Measurements from ENCODE around the gene MIEN1. TPM values are rescaled to one million over a fixed set of nuclear protein-coding genes. Genes with fewer than 3 reads are reported as not detected.
"Not testable (repeated sequence)": the region's sequence is repeated elsewhere in the genome, so short reads cannot be mapped to it uniquely, and the experiment has no call there.

Gene MIEN1
- total RNA-seq, 1 experiment from 2014 or later, result 28.0 TPM

DNA sequence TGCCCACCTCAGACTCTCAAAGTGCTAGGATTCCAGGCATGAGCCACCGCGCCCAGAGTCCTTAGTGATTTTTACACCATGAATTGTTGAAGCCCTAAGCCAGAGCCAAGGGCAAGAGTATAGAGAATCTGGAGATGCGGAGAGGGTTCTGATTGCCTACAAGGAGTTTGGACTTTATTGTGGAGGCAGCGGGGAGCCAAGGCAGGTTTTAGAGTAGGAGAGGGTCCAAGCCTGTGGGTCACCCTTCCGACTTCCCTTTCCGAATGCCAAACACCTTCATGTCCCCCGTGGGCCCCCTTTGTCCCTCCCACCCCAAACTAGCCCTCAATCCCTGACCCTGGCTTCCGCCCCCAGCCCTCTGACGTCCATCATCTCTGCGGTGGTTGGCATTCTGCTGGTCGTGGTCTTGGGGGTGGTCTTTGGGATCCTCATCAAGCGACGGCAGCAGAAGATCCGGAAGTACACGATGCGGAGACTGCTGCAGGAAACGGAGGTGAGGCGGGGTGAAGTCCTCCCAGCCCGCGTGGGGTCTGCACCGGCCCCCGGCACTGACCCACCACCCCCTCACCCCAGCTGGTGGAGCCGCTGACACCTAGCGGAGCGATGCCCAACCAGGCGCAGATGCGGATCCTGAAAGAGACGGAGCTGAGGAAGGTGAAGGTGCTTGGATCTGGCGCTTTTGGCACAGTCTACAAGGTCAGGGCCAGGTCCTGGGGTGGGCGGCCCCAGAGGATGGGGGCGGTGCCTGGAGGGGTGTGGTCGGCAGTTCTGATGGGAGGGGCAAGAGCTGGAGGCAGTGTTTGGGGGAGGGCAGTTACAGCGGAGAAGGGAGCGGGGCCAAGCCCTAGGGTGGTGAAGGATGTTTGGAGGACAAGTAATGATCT, 7.1 kb downstream of the MIEN1 start:
- no peak for DNase-seq (ENCODE audit: low spot score)
- in situ Hi-C loops (cut with HindIII; ENCODE audit: low sequenced_read_pairs), result no loop called here

DNA sequence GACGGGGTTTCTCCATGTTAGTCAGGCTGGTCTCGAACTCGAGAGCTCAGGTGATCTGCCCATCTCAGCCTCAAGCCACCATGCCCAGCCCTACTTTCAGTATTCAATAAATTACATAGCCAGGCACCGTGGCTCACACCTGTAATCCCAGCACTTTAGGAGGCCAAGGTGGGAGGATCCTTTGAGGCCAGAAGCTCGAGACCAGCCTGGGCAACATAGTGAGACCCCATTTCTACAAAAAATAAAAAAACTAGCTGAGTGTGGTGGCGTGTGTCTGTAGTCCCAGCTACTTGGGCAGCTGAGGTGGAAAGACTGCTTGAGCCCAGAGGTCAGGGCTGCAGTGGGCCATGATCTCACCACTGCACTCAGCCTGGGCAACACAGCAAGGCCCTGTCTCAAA, 8.2 kb downstream of the MIEN1 start:
- no peak for DNase-seq (ENCODE audit: low spot score)
- in situ Hi-C loops (cut with HindIII; ENCODE audit: low sequenced_read_pairs), result no loop called here

DNA sequence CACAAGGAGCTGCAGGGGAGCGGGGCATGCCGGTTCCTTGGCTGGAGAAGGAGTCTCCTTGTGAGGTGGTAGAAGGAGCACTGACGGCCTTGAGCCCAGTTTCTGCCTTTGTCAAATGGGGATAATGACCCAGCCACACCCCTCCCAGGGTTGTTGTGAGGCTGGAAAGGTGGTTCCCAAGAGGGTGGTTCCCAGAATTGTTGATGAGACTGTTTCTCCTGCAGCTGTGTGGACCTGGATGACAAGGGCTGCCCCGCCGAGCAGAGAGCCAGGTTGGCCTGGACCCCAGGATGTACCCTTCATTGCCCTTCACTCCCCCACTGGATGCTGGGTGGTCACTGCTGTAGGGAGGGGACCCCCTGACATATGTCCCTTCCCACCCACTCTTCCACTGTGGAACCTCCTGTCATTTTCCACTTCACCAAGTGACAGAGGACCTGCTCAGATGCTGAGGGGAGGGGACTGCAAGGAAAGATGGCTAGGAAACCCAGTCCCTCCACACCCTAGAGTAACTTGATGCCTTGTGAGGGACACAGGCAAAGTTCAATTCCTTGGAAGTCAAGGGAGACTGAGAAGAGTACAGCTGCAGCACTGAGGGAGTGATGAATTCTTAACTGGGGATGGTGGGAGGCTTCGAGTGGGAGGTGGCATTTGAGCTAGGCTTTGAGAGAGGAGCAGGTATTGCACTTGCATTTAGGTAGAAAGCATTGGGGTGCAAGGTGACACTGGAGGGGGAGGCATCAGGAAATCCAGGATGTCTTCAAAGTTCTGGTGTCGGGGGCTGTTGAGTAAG, 10.6 kb downstream of the MIEN1 start:
- DNase-seq (ENCODE audit: low spot score), result no peak
- in situ Hi-C loops (cut with HindIII; ENCODE audit: low sequenced_read_pairs), result no loop called here

DNA sequence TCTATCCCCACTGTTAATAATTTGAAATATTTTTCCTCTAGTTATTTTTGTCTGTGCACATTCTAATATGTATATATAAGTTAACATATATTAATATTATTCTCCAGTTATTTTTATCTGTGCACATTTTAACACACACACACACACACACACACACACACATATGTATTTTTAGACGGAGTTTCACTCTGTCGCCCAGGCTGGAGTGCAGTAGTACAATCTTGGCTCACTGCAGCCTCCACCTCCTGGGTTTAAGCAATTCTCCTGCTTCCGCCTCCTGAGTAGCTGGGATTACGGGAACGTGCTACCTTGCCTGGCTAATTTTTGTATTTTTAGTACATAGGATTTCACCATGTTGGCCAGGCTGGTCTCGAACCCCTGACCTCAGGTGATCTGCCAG, 12.7 kb downstream of the MIEN1 start:
- in situ Hi-C loops (cut with HindIII; ENCODE audit: low sequenced_read_pairs), result no loop called here
- no peak for DNase-seq (ENCODE audit: low spot score)

DNA sequence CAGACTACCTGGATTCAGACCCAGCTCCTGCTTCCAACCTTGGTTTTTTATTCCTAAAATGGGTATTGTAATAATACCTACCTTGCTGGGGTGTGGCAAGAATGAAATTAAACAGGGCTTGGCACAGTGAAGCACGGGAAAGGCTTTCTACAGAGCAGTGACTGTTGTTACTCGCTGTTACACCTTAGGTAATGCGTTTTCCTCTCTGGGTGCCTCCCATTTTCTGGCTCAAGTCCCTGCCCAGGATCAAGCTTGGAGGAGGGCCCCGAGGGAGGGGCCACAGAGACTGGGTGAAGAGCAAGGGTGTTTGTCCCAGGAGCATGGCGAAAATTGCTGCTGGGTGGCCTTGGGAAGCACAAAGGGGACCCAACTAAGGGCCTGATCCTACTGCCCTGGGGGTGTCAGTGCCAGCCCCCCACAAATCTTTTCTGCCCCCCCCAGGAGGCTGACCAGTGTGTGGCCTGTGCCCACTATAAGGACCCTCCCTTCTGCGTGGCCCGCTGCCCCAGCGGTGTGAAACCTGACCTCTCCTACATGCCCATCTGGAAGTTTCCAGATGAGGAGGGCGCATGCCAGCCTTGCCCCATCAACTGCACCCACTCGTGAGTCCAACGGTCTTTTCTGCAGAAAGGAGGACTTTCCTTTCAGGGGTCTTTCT, 13.3 kb downstream of the MIEN1 start:
- in situ Hi-C loops (cut with HindIII; ENCODE audit: low sequenced_read_pairs), result no loop called here
- no peak for DNase-seq (ENCODE audit: low spot score)

DNA sequence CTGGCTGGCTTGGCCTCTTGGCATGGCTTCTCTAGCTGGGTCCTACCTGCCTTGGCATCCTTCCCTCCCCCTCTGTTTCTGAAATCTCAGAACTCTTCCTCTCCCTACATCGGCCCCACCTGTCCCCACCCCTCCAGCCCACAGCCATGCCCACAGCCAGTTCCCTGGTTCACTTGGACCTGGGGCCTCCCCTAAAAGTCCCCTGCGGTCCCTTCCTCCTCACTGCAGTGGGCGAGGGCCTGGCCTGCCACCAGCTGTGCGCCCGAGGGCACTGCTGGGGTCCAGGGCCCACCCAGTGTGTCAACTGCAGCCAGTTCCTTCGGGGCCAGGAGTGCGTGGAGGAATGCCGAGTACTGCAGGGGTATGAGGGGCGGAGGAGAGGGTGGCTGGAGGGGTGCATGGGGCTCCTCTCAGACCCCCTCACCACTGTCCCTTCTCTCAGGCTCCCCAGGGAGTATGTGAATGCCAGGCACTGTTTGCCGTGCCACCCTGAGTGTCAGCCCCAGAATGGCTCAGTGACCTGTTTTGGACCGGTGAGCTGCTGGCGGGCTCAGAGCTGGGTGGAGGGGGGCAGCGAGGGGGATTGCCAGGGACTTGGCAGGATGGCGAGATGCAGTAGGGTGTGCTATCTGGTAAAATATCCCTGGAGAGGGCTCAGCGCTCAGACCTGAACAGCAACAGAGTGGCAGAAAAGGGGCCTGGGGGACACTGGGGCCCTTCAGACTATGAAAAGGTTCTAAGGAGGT, 14.1 kb downstream of the MIEN1 start:
- in situ Hi-C loops (cut with HindIII; ENCODE audit: low sequenced_read_pairs), result no loop called here

DNA sequence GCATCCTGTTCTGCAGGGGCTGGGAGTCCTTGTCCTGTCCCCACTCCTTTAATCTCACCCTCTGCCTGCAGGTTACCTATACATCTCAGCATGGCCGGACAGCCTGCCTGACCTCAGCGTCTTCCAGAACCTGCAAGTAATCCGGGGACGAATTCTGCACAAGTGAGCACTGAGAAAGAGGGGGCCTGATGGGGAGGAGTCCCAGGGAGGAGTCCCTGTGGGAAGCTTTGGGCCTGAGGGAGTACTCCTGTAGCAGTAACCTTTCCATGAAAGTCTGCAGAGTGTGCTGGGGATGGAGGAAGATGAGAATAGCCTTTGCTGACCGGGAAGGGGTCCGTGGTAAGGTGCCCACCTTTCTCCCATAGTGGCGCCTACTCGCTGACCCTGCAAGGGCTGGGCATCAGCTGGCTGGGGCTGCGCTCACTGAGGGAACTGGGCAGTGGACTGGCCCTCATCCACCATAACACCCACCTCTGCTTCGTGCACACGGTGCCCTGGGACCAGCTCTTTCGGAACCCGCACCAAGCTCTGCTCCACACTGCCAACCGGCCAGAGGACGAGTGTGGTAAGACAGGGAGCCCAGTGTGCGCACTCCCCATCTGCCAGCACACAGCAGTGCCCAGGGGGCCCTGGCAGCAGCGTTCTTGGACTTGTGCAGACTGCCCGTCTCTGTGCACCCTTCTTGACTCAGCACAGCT, 14.8 kb downstream of the MIEN1 start:
- no peak for DNase-seq (ENCODE audit: low spot score)
- in situ Hi-C loops (cut with HindIII; ENCODE audit: low sequenced_read_pairs), result no loop called here

More for the DNA sequence above, 14.1 kb downstream of the MIEN1 start:
- DNase-seq (ENCODE audit: low spot score), result no peak

DNA sequence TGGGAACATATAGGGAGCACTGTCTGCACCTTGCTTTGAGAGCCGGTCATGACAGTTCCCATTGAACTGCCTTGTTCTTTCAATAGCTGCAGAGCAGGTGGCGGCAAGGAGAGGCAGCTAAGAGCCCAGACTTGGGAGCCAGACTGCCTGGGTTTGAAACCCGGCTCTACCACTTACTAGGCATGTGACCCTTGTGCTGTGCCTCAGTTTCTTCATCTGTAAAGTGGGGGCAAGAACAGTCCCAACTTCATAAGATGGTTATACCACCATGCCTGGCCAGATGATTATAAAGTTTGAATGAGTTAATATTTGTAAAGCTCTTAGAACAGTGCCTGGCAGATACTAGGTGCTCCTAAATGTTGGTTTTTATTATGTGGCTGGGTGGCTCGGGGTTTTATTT, 16.1 kb downstream of the MIEN1 start:
- in situ Hi-C loops (cut with HindIII; ENCODE audit: low sequenced_read_pairs), result no loop called here
- DNase-seq (ENCODE audit: low spot score), result no peak

DNA sequence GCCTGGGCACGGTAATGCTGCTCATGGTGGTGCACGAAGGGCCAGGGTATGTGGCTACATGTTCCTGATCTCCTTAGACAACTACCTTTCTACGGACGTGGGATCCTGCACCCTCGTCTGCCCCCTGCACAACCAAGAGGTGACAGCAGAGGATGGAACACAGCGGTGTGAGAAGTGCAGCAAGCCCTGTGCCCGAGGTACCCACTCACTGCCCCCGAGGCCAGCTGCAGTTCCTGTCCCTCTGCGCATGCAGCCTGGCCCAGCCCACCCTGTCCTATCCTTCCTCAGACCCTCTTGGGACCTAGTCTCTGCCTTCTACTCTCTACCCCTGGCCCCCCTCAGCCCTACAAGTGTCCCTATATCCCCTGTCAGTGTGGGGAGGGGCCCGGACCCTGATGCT, 18.5 kb downstream of the MIEN1 start:
- no peak for DNase-seq (ENCODE audit: low spot score)
- in situ Hi-C loops (cut with HindIII; ENCODE audit: low sequenced_read_pairs), result no loop called here

DNA sequence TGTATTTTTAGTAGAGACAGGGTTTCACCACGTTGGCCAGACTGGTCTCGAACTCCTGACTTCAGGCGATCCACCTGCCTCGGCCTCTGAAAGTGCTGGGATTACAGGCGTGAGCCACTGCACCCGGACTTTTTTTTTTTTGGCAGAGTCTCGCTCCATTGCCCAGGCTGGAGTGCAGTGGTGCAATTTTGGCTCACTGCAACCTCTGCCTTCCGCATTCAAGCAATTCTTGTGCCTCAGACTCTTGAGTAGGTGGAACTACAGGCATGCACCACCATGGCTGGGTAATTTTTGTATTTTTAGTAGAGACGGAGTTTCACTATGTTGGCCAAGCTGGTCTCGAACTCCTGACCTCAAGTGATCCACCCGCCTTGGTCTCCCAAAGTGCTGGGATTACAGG, 19.3 kb downstream of the MIEN1 start:
- in situ Hi-C loops (cut with HindIII; ENCODE audit: low sequenced_read_pairs); DNase-seq (ENCODE audit: low spot score): not testable (repeated sequence)

DNA sequence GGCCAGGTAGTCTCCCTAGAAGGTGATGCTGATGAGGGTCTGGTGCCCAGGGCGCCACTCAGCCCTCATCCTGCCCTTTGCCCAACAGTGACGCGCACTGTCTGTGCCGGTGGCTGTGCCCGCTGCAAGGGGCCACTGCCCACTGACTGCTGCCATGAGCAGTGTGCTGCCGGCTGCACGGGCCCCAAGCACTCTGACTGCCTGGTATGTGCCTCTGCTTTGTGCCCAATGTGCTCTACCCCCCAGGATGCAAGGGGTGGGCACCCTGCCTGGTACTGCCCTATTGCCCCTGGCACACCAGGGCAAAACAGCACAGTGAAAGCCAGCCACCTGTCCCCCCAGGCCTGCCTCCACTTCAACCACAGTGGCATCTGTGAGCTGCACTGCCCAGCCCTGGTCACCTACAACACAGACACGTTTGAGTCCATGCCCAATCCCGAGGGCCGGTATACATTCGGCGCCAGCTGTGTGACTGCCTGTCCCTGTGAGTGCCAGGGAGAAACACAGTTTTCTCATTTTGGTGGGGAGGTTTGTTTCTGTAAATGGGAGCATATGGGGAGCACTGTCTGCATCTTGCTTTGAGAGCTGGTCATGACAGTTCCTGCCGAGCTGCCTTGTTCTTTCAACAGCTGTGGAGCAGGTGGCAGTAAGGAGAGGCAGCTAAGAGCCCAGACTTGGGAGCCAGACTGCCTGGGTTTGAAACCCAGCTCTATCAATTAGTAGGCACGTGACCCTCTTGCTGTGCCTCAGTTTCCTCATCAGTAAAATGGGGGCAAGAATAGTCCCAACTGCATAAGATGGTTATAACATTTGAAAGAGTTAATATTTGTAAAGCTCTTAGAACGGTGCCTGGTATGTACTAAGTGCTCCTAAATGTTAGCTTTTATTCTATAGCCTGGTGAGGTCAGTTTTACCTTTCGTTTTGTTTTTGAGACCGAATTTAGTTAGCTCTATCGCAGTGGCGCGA, 20.1 kb downstream of the MIEN1 start:
- in situ Hi-C loops (cut with HindIII; ENCODE audit: low sequenced_read_pairs), result no loop called here
- no peak for DNase-seq (ENCODE audit: low spot score)

DNA sequence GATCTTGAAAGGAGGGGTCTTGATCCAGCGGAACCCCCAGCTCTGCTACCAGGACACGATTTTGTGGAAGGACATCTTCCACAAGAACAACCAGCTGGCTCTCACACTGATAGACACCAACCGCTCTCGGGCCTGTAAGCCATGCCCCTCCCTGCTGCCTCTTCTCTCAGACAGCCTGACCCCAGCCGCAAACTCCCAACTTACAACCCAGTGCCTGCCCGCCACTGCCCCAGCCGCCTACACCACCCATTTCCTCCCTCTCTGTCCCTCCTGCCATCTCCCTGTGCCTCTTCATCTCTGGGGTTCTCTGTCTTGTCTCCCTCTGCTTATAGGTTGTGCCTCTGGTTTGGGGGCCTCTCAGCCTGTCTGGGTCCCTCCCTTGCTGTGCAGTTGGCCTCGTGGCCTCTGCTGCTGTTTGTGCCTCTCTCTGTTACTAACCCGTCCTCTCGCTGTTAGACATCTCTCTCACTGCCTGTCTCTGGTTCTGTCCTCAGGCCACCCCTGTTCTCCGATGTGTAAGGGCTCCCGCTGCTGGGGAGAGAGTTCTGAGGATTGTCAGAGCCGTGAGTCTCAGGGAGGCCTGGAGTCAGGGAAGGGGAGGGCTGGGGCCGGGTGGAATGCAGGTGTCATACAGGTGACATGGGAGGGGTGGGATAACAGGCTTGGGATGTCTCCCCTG, 20.9 kb downstream of the MIEN1 start:
- in situ Hi-C loops (cut with HindIII; ENCODE audit: low sequenced_read_pairs), result no loop called here
- no peak for DNase-seq (ENCODE audit: low spot score)

DNA sequence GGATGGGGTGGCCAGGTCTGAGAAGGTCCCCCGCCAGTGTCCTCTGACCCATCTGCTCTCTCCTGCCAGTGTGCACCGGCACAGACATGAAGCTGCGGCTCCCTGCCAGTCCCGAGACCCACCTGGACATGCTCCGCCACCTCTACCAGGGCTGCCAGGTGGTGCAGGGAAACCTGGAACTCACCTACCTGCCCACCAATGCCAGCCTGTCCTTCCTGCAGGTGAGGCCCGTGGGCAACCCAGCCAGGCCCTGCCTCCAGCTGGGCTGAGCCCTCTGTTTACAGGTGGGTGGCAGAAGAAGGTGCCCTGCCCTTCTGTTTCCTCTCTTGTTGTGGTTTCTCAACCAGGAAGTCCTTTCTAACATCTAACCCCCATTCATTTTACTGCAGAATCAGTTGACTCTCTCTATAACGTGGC, 23.4 kb downstream of the MIEN1 start:
- in situ Hi-C loops (cut with HindIII; ENCODE audit: low sequenced_read_pairs), result no loop called here
- no peak for DNase-seq (ENCODE audit: low spot score)

DNA sequence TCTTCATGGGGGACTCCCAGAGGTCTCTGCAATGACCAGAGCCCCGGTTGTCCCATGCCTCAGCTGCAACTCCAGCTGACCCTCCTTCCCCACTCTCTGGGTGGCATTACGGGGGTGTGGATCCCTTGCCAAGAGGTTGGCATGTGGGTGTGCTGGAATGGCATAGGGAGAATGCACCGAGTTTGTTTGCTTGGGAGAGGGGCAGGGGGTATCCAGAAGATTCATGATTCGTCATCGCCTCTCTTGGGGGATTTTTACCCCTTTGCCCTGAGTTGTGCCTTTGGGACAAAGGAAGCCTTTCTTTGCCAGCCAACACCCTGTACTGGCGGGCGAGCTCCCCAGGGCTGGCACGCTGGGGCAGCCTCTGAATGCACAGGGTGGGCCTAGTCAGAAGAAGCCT, 23.9 kb downstream of the MIEN1 start:
- no peak for DNase-seq (ENCODE audit: low spot score)
- in situ Hi-C loops (cut with HindIII; ENCODE audit: low sequenced_read_pairs), result no loop called here

DNA sequence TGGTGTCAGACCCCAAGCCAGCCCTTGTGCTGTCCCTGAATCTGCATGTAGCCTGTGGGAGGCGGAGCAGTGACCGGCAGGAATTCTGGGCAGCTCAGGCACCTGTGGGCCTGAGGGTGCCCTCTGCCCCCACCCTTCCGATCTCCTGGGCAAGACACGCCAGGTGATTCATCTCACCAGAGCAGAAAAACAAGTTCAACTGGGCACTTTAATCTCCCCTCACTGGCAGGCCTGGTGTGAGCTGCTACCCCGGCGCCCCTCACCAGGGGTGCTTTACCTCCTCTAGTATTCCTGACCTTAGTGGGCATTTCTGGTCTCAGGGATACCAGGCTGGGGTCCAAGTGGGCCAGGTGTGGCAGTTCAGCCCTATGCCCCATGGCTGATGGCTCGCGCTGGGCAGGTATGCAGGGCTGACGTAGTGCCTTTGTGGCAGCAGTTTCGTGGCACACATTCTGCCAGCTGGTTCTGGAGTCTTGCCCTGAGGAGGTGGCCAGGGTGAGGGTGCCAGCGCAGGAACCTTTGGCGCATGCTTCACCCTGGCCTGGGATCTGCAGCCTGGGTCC, 24.5 kb downstream of the MIEN1 start:
- DNase-seq (ENCODE audit: low spot score), result no peak
- in situ Hi-C loops (cut with HindIII; ENCODE audit: low sequenced_read_pairs), result no loop called here

DNA sequence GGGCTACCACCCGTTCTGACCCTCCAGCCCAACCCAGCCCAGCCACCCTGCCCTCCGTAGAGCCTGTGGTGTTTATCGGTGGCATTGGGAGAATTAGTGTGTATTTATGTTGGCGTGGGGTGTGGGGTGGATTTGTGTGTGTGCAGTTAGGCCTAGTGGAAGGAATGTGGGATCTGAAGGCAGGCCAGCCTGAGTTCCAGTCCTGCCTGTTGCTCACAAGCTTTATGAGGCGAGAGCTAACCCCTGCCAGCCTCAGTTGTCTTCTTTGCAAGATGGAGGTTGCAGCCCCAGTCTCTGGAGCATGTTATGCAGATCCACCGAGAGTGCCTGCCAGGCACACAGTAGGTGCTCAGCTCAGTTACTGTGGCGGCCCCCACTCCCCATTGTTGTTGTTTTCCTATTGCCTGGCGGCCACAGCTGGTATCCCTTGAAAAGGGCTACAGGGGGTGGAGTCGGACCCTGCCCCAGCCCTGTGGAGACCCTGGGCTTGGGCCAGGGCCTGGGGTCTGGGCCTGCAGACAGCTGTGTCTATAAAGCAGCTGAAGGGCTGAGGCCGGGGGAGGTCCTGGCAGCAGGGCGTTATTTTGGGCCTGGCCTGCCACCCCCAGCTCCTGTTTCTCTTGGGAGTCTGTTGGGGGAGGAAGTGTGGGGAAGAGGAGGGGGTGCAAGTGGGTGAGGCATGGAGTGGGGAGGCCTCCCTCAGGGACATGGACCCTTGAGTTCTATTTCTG, 25.3 kb downstream of the MIEN1 start:
- DNase-seq (ENCODE audit: low spot score), result no peak
- in situ Hi-C loops (cut with HindIII; ENCODE audit: low sequenced_read_pairs), result no loop called here
